GM18873 (cell line): Measurements from ENCODE around the gene SPACA4.
"Not testable (repeated sequence)": the region's sequence is repeated elsewhere in the genome, so short reads cannot be mapped to it uniquely, and the experiment has no call there.

Source experiments
- ATAC-seq: cut with Tn5 transposase; IDR thresholded peaks from one replicate; pipeline ENCODE4 v1.9.1; 2021; ENCODE audit warnings: mild to moderate bottlenecking, moderate library complexity, moderate number of reproducible peaks; ENCODE audit not compliant: unreplicated experiment, low FRiP score

Gene SPACA4

GRCh38 chr19:48618278-48618915 is 11.9 kb downstream of the SPACA4 start:
- no peak for ATAC-seq

DNA sequence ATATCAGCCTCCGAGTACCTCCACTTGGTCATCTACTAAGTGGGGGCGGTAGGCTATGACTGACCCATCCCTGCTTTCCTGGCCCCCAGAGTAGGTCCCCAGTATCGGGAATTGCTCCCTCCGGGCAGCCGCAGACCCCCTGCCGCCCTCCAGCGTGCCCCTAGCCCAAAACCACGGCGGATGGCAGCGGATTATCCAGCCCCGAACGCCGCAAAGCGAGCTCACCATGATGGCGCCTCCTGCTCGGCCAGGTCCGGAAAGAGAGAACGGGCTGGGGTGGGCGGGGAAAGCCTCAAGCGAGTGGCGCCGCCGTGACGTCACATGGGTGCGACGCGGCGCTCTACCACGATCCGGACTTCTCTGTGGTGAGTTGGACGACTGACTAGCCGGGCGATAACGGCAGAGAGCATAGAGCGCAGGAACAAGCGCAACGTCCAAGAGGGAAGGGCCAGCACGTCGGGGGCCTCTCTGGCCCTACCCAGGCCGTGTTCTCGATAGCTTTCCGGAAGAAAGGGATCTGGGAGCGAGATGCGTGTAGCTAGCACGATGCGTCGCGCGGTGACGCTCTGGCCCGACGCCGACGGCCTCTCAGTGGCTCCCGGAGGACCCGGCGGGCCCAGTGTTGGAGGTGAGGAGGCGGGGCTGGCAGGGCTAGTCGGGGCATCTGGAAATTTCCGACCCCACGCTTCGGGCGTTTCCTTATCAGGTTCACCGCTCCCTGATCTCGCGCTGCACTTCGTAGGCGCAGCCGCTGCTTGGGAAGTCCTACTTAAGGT is 12.6 kb downstream of the SPACA4 start, which contains the start of the genes RPL18 and SPHK2:
Gene RPL18, minus strand, starts transcription at position 263 of the 776 bp plus-strand sequence. Its CDS starts 35 bp downstream, at position 228.
Gene SPHK2, plus strand, starts transcription at position 591 of the 776 bp plus-strand sequence. CDS start 1,009 bp downstream, outside the sequence.
- peak; percentile 89 for ATAC-seq

- ATAC-seq: no peak
Observed at GRCh38 chr19:48619692-48620585, 13.4 kb downstream of the SPACA4 start.

DNA sequence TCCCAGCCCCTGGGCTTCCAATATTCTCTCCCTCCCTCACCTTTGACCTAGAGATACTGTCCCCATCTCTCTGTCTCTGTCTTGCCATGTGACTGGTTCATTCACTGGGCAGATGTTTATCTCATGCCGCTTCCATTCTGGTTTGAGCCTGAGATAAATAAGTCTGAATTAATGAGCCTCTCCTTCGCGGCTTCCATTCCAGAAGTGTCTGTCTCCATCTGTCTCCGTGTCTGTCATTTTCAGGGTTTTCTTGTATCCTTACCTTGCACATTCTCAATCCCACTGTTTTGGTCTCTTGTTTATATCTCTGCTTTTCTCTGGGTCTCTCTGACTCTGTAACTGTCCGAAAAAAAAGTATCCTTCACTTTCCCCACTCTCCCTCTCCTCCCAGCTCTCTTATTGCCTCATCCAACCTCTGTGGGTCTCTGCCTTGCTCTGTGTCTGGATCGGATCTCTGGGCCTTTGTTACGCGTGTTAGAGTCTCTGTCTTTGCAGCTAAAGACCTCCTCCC is 17.1 kb downstream of the SPACA4 start:
- ATAC-seq: no peak

DNA sequence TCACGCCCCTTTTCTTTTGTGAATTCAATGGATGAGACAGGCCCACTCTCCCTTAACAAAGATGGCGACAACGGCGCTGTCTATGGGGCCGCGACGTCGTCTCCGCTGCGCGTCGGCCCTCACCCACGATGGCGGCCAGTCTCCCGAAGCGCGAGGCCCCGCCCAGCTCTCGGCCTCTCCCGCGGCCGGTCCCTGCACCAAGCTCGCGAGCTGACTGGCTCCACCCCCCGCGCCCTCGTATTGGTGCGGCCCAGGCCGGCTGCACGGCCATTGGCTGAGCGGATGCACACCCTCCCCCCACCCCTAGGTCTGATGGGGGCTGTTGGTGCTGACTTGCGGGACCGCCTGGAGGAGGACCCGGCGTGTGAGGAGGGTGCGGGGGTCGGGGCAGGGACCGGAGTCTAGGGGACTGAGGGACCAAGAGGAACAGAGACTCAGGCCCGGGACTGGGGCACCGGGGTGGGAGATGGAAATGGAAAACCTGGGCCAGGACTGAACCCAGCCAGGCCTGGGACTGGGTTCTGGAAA is 17.6 kb downstream of the SPACA4 start:
- ATAC-seq: no peak

- no peak for ATAC-seq
Observed at GRCh38 chr19:48624791-48625723, 18.5 kb downstream of the SPACA4 start.

GRCh38 chr19:48625891-48626327 is 19.4 kb downstream of the SPACA4 start:
- ATAC-seq: no peak

- no peak for ATAC-seq
Observed at GRCh38 chr19:48627201-48627864, 20.8 kb downstream of the SPACA4 start.

- ATAC-seq: no peak
Observed at GRCh38 chr19:48627865-48628314, 21.3 kb downstream of the SPACA4 start.

DNA sequence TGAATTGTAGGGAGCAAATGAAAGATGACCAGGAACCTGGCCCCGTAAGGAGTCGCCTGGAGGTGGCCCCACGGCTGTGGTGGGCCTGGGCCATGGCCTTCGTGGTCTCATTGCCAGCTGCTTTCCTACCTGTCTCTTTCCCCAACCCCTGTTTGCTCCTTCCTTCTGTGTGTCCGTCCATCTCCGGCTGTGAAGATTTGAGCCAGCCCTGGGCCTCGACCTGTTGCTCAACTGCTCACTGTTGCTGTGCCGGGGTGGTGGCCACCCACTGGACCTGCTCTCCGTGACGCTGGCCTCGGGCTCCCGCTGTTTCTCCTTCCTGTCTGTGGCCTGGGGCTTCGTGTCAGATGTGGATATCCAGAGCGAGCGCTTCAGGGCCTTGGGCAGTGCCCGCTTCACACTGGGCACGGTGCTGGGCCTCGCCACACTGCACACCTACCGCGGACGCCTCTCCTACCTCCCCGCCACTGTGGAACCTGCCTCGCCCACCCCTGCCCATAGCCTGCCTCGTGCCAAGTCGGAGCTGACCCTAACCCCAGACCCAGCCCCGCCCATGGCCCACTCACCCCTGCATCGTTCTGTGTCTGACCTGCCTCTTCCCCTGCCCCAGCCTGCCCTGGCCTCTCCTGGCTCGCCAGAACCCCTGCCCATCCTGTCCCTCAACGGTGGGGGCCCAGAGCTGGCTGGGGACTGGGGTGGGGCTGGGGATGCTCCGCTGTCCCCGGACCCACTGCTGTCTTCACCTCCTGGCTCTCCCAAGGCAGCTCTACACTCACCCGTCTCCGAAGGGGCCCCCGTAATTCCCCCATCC is 22.1 kb downstream of the SPACA4 start:
- ATAC-seq: no peak

GRCh38 chr19:48629297-48629598 is 22.7 kb downstream of the SPACA4 start:
- ATAC-seq: no peak

GRCh38 chr19:48629599-48630295 is 23.2 kb downstream of the SPACA4 start:
- ATAC-seq: no peak

GRCh38 chr19:48630296-48631063 is 23.9 kb downstream of the SPACA4 start:
- ATAC-seq: no peak

- no peak for ATAC-seq
Observed at GRCh38 chr19:48631225-48631624, 24.7 kb downstream of the SPACA4 start.

GRCh38 chr19:48632286-48632685 is 25.7 kb downstream of the SPACA4 start:
- not testable (repeated sequence) for ATAC-seq

DNA sequence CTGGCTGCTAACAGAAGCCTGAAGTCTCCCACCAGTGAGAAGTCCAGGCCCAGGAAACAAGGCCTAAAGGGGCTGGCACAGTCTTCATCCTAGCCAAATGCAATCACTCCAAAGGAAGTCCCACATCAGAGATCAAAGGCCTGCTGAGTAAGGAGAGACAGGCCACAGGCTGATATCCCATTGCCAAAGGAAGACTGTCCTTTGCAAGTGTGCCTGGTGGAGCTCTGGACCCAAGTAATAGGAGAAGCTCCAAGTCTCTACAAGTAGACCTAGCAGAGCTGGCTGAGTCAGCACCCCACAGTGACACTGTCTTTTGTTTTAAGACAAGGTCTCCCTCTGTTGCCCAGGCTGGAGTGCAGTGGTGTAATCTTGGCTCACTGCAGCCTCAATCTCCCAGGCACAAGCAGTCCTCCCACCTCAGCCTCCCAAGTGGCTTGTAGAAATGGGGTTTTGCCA is 26.2 kb downstream of the SPACA4 start:
- no peak for ATAC-seq
